GM18868 (cell line): ENCODE results near the gene ADH1A.
"Not testable (repeated sequence)": the region's sequence is repeated elsewhere in the genome, so short reads cannot be mapped to it uniquely, and the experiment has no call there.

Source experiments
- ATAC-seq: cut with Tn5 transposase; IDR thresholded peaks from one replicate; pipeline ENCODE4 v1.9.1; 2021; ENCODE audit warnings: mild to moderate bottlenecking, moderate library complexity; ENCODE audit not compliant: unreplicated experiment

Gene ADH1A

GRCh38 chr4:99282731-99283130, 8.1 kb downstream of the ADH1A start:
- no peak for ATAC-seq

- ATAC-seq = no peak
These were observed 9.5 kb downstream of the ADH1A start for GRCh38 chr4:99281261-99281660.

GRCh38 chr4:99276417-99276816, 14.4 kb downstream of the ADH1A start:
- no peak for ATAC-seq

- no peak for ATAC-seq
These were observed 14.9 kb downstream of the ADH1A start for GRCh38 chr4:99275885-99276284.

GRCh38 chr4:99275050-99275449, 15.7 kb downstream of the ADH1A start:
- no peak for ATAC-seq

GRCh38 chr4:99273704-99274103, 17.1 kb downstream of the ADH1A start:
- no peak for ATAC-seq

- ATAC-seq = no peak
These were observed 25.9 kb downstream of the ADH1A start for GRCh38 chr4:99264927-99265326.

- no peak for ATAC-seq
These were observed 38.0 kb downstream of the ADH1A start for GRCh38 chr4:99252746-99253145.

GRCh38 chr4:99248714-99249113, 42.1 kb downstream of the ADH1A start:
- no peak for ATAC-seq

GRCh38 chr4:99235955-99236354, 54.8 kb downstream of the ADH1A start:
- no peak for ATAC-seq

GRCh38 chr4:99234331-99235010, 56.3 kb downstream of the ADH1A start:
- ATAC-seq = no peak

GRCh38 chr4:99233397-99233796, 57.4 kb downstream of the ADH1A start:
- ATAC-seq = not testable (repeated sequence)

GRCh38 chr4:99228706-99229105, 62.1 kb downstream of the ADH1A start:
- ATAC-seq = not testable (repeated sequence)

GRCh38 chr4:99227646-99228045, 63.1 kb downstream of the ADH1A start:
- ATAC-seq = not testable (repeated sequence)
